Astrocyte of the cerebellum (primary cell): ENCODE measurements around the gene ABRACL.
"Not testable (repeated sequence)": the region's sequence is repeated elsewhere in the genome, so short reads cannot be mapped to it uniquely, and the experiment has no call there.

Experiments used
- DNase-seq: peaks from one replicate; pipeline ENCODE4 v3.0.0-alpha.2; 2011; ENCODE audit warnings: low read depth
- H3K4me3 ChIP-seq: 2 replicates; pipeline ENCODE4 v1.5.1; 2011; ENCODE audit warnings: mild to moderate bottlenecking, low read depth, low read length, moderate library complexity
- in situ Hi-C: cut with HindIII; loops from 2 replicates; pipeline ENCODE4 v1.10.0; 2017; ENCODE audit warnings: low sequenced_read_pairs
- TF ChIP-seq, protein P1 (sequence below): IDR thresholded peaks from 2 replicates; pipeline ENCODE4 v1.5.1; 2012; ENCODE audit warnings: low read length, low read depth, moderate library complexity, mild to moderate bottlenecking; ENCODE audit errors: missing control alignments

Gene ABRACL

DNA sequence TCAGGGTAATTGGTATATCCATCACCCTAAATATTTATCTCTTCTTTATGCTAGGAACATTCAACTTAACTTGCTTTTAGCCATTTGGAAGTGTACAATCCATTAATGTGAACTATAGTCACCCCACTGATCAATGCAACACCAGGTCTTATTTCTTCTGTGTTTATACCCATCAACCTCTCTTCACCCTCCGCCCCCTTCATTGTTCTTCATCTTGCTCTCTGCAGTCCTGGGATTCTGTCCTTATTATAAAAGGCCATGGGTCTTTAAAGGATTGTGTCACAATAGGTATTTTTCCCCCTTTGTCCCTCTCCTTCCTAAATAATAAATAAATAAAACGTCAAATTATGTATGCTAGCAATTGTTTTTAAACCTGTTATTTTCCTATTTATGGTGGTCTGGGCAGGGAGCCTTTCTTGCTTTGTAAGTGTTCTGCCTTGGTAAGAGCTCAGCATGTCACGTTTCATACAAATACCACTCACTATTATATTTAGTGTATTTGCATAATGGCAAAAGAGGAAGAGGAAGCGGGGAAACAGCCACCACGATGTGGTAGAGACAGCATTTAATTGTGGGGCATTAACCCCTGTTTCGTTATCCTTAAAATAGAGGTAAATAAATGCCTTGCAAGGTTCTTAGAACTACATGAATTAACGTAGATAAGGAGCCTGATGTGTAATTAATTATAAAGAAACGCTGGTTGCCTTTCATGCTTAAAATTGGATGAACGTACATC lies 1.9 kb downstream of the ABRACL start:
- TF ChIP-seq, protein P1, sequence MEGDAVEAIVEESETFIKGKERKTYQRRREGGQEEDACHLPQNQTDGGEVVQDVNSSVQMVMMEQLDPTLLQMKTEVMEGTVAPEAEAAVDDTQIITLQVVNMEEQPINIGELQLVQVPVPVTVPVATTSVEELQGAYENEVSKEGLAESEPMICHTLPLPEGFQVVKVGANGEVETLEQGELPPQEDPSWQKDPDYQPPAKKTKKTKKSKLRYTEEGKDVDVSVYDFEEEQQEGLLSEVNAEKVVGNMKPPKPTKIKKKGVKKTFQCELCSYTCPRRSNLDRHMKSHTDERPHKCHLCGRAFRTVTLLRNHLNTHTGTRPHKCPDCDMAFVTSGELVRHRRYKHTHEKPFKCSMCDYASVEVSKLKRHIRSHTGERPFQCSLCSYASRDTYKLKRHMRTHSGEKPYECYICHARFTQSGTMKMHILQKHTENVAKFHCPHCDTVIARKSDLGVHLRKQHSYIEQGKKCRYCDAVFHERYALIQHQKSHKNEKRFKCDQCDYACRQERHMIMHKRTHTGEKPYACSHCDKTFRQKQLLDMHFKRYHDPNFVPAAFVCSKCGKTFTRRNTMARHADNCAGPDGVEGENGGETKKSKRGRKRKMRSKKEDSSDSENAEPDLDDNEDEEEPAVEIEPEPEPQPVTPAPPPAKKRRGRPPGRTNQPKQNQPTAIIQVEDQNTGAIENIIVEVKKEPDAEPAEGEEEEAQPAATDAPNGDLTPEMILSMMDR: no peak
- no peak for DNase-seq
- in situ Hi-C loops: no loop called here
- peak overlapping the region; percentile 84 for H3K4me3 ChIP-seq

DNA sequence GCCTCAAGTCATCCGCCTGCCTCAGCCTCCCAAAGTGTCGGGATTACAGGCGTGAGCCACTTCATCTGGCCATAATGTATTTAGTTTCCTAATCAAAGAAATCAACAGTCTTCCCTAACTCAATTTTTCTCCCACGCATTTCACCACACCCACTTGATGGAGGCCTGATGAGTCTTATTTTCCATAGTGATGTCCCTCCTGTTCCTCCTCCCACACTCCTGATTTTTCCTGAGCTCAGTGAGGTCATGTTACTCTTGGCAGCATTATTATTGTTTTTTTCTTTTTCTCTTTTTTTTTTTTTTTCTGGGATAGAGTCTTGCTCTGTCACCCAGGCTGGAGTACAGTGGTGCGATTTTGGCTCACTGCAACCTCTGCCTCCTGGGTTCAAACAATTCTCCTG lies 8.9 kb downstream of the ABRACL start:
- no peak for DNase-seq
- no peak overlapping the region for H3K4me3 ChIP-seq
- TF ChIP-seq, protein P1: no peak
- in situ Hi-C loops: no loop called here

DNA sequence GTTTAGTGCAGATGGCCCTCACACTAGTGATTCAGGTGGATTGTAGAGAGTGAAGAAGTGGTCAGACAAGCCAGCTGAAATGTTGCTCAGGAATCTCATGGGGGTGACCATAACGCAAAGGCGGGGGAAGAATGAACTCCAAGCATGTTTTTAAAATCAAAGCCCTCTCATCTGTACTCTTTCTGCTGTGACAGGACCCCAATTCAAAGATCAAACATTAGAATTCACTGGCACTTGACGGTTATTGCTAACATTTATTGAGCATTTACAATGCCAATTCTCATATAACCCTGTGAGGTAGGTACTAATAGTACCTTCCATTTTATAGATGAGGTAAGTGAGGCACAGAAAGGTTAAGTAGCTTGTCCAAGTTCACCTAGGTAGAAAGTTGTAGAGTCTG lies 15.7 kb downstream of the ABRACL start:
- no peak overlapping the region for H3K4me3 ChIP-seq
- in situ Hi-C loops: no loop called here
- TF ChIP-seq, protein P1: no peak
- DNase-seq: no peak

DNA sequence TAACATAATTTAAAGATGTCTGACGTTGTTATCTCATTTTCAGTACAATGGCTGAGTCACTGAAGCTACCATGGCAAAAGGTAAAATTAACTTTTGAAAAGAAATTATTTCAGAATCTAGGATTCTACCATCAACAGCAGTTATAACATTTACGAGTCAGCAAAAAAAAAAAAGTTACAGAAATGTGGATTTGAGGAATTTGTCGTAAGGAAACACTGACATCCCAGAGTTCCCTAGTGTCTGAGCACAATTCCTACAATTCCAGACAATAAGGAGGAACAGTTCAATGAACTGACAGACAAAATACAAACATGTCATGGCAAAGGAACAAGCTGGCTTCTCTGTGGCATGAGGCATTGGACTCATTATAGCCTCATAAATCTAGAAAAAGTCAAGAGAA lies 19.1 kb downstream of the ABRACL start:
- TF ChIP-seq, protein P1: no peak
- no peak for DNase-seq

DNA sequence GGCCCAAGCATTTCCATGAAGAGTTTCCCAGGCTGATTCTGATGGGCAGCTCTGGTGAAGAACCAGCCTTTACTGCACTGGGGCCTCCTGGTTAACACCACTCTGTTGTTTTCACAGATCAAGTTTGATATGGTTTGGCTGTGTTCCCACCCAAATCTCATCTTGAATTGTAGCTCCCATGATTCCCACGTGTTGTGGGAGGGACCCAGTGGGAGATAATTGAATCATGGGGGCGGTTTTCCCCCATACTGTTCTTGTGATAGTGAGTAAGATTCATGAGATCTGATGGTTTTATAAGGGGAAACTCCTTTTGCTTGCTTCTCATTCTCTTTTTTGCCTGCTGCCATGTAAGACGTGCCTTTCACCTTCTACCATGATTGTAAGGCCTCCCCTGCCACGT lies 20.4 kb downstream of the ABRACL start:
- H3K4me3 ChIP-seq, DNase-seq, in situ Hi-C loops: not testable (repeated sequence)

More for the DNA sequence above, 19.1 kb downstream of the ABRACL start:
- in situ Hi-C loops: no loop called here
- H3K4me3 ChIP-seq: no peak overlapping the region

DNA sequence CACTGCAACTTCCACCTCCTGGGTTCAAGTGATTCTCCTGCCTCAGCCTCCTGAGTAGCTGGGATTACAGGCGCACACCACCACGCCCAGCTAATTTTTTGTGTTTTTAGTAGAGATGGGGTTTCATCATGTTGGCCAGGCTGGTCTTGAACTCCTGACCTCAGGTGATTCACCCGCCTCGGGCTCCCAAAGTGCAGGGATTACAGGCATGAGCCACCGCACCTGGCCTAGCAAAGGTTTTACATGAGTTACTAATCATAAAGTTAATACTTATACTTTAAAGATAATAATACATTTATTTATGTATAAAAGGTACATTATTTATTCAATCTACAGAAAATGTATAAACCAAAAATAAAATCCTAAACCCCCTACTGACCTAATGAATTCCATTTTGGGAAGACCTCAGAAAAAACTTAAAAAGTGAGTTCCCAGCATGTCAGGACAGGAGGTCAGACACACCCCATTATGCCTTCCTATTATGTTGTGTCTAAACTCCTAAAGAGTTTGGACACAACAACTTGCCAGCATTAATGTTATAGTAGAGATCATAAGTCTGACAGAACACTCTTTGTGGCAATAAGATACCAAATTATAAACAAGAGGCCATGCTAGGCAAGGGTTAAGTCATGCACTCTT lies 21.7 kb downstream of the ABRACL start:
- in situ Hi-C loops, DNase-seq, H3K4me3 ChIP-seq: not testable (repeated sequence)

DNA sequence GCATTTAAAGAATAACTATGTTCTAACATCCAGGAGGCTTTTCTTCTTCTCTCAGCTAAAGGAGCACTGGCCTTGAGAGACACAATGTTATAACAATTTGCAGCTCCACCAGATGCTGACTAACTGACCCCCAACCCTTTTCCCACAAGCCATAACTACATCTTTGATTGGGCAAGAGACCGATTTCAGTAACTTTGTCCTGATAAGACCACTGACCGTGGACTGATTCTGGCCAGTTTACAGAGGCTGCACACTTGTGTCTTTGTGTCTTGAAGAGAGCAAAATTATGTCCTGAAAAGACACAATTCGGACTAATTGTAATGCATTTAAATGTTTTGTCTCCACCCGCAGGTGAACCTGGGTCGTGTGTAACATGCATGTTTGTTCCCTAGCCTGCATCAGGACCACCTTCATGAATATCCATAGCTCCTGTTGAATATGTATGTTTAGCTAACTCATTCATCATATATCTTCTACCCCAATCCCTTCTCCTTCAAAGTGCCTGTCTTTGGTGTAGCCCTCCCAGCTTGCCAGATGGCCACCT lies 22.3 kb downstream of the ABRACL start:
- DNase-seq: no peak
- H3K4me3 ChIP-seq: no peak overlapping the region
- in situ Hi-C loops: no loop called here
- TF ChIP-seq, protein P1: no peak
